ENCODE measurements around the gene SLIT3. TPM values are rescaled to one million over a fixed set of nuclear protein-coding genes. Genes with fewer than 3 reads are reported as not detected.

Gene SLIT3
- total and polyA plus RNA-seq, 2 experiments from 2014 or later = 58.4 to 96.7 TPM

DNA sequence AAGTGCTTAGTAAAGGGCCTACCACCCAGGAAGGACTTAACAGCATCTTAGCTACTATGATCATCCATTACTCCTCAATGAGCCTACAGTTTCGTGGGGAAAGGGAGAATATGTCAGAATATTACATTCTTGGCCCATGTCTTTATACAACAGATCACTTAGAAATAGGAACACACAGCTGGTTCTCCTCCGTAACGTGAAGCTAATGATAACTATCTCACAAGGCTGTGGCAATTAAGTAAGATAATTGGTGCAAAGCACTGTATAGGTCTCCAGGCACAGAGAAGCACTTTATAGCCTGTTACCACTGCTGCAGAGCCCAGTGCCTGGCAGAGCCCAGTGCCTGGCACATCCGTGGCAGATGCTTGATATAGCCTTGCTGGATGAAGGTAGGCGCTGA is 347.6 kb downstream of the SLIT3 start:
- Histone ChIP-seq H3K27ac (no peak overlapping the region), H4K20me1 (ENCODE audit: insufficient read depth, poor library complexity, severe bottlenecking) (no peaks in the 10 kb centered on the region), H3K4me1 (ENCODE audit: insufficient read depth) (peaks cover 16% of the 10 kb centered on the region), H3K79me2 (peaks cover 2% of the 10 kb centered on the region), H3K4me3 (no peak overlapping the region), H2AFZ (no peak overlapping the region), H3K36me3 (replicated peaks; ENCODE audit: insufficient read depth, low read depth) (no peaks in the 10 kb centered on the region), H3K9me3 (ENCODE audit: low read depth) (no peaks in the 10 kb centered on the region), H3K9me2 (replicated peaks; ENCODE audit: insufficient read depth) (no peaks in the 10 kb centered on the region), H3K27me3 (no peaks in the 10 kb centered on the region), H3K4me2 (no peak overlapping the region)
- WGBS (ENCODE audit: low lambda C conversion rate, missing lambda C conversion rate) = 71% methylated on average over 5 of the region's 5 CpGs
- no peak for DNase-seq (ENCODE audit: low spot score)
- TF ChIP-seq, protein P1, sequence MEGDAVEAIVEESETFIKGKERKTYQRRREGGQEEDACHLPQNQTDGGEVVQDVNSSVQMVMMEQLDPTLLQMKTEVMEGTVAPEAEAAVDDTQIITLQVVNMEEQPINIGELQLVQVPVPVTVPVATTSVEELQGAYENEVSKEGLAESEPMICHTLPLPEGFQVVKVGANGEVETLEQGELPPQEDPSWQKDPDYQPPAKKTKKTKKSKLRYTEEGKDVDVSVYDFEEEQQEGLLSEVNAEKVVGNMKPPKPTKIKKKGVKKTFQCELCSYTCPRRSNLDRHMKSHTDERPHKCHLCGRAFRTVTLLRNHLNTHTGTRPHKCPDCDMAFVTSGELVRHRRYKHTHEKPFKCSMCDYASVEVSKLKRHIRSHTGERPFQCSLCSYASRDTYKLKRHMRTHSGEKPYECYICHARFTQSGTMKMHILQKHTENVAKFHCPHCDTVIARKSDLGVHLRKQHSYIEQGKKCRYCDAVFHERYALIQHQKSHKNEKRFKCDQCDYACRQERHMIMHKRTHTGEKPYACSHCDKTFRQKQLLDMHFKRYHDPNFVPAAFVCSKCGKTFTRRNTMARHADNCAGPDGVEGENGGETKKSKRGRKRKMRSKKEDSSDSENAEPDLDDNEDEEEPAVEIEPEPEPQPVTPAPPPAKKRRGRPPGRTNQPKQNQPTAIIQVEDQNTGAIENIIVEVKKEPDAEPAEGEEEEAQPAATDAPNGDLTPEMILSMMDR (IDR thresholded peaks at IDR 0.05; ENCODE audit: poor library complexity) = no peak
- TF ChIP-seq EZH2phosphoT487 (IDR thresholded peaks at IDR 0.05; ENCODE audit: low read depth, severe bottlenecking, unreplicated experiment) = no peak
- TF ChIP-seq EZH2 (IDR thresholded peaks at IDR 0.05; ENCODE audit: borderline replicate concordance) = no peak

DNA sequence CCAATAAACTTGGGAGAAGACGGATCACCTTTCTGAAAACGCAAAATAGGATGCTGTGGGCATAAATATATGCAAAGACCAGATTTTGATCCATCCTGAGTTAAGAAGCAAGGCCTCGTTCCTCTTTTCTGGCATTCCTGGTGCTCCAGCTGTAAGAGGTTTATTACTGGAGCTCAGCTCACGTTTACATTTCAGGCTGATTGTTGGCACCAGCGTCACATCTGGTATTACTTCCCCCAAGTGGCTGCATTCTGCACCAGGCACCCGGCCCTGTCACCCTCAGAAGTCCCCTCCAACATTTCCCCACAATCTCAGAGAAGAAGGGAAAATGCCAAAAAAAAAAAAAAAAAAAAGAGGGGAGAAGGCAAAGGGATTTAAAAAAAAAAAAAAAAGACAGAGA is 348.7 kb downstream of the SLIT3 start:
- H3K4me1 ChIP-seq (ENCODE audit: insufficient read depth) = peaks cover 20% of the 10 kb centered on the region
- TF ChIP-seq EZH2phosphoT487 (IDR thresholded peaks at IDR 0.05; ENCODE audit: low read depth, severe bottlenecking, unreplicated experiment) (no peak), EZH2 (IDR thresholded peaks at IDR 0.05; ENCODE audit: borderline replicate concordance) (no peak)
- TF ChIP-seq, protein P1 (IDR thresholded peaks at IDR 0.05; ENCODE audit: poor library complexity) = no peak
- no peak overlapping the region for H3K4me3 ChIP-seq
- WGBS (ENCODE audit: low lambda C conversion rate, missing lambda C conversion rate) = 61% methylated on average over 6 of the region's 6 CpGs
- no peak overlapping the region for H3K27ac ChIP-seq
- no peaks in the 10 kb centered on the region for H3K9me2 ChIP-seq (replicated peaks; ENCODE audit: insufficient read depth)
- H3K9me3 ChIP-seq (ENCODE audit: low read depth) = no peaks in the 10 kb centered on the region
- H4K20me1 ChIP-seq (ENCODE audit: insufficient read depth, poor library complexity, severe bottlenecking) = no peaks in the 10 kb centered on the region
- peaks cover 2% of the 10 kb centered on the region for H3K79me2 ChIP-seq
- DNase-seq (ENCODE audit: low spot score) = no peak
- H2AFZ ChIP-seq = no peak overlapping the region
- H3K36me3 ChIP-seq (replicated peaks; ENCODE audit: insufficient read depth, low read depth) = no peaks in the 10 kb centered on the region
- H3K27me3 ChIP-seq = no peaks in the 10 kb centered on the region
- H3K4me2 ChIP-seq = no peak overlapping the region

DNA sequence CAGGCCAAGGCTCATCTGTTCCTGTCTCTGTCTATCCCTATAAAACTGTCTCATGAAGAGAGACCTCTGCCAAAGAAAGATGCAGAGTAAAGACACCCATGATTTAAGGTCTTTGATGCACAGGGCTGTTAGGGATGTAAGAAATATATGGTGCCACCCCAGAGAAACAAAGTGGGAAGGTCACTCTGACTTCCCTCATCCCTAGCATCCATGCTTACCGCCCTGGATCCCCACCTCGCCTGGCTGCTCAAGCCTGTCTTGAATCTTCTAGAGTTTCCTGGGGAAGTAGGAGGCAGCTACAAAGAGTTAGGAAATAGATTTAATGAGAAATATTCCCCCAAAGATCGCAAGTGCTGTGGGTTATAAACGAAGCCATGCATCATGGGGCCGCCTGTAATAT is 349.2 kb downstream of the SLIT3 start:
- 74% methylated on average over 5 of the region's 5 CpGs for WGBS (ENCODE audit: low lambda C conversion rate, missing lambda C conversion rate)
- no peak for DNase-seq (ENCODE audit: low spot score)
- H3K9me3 ChIP-seq (ENCODE audit: low read depth) = no peaks in the 10 kb centered on the region
- no peaks in the 10 kb centered on the region for H3K27me3 ChIP-seq
- peak overlapping the region; percentile 9 for H3K4me2 ChIP-seq
- no peak for TF ChIP-seq EZH2 (IDR thresholded peaks at IDR 0.05; ENCODE audit: borderline replicate concordance)
- TF ChIP-seq, protein P1 (IDR thresholded peaks at IDR 0.05; ENCODE audit: poor library complexity) = no peak
- no peak for TF ChIP-seq EZH2phosphoT487 (IDR thresholded peaks at IDR 0.05; ENCODE audit: low read depth, severe bottlenecking, unreplicated experiment)
- H3K79me2 ChIP-seq = peaks cover 2% of the 10 kb centered on the region
- no peak overlapping the region for H3K4me3 ChIP-seq
- no peaks in the 10 kb centered on the region for H4K20me1 ChIP-seq (ENCODE audit: insufficient read depth, poor library complexity, severe bottlenecking)
- no peaks in the 10 kb centered on the region for H3K9me2 ChIP-seq (replicated peaks; ENCODE audit: insufficient read depth)
- H3K36me3 ChIP-seq (replicated peaks; ENCODE audit: insufficient read depth, low read depth) = no peaks in the 10 kb centered on the region
- H3K27ac ChIP-seq = peak overlapping the region; percentile 71
- H2AFZ ChIP-seq = no peak overlapping the region
- peaks cover 20% of the 10 kb centered on the region for H3K4me1 ChIP-seq (ENCODE audit: insufficient read depth)

GRCh38 chr5:168951356-168951755 is 349.6 kb downstream of the SLIT3 start:
- no peak for DNase-seq (ENCODE audit: low spot score)
- TF ChIP-seq, protein P1 (IDR thresholded peaks at IDR 0.05; ENCODE audit: poor library complexity) = no peak
- no peak for TF ChIP-seq EZH2 (IDR thresholded peaks at IDR 0.05; ENCODE audit: borderline replicate concordance)
- no peak for TF ChIP-seq EZH2phosphoT487 (IDR thresholded peaks at IDR 0.05; ENCODE audit: low read depth, severe bottlenecking, unreplicated experiment)
- no peaks in the 10 kb centered on the region for H3K36me3 ChIP-seq (replicated peaks; ENCODE audit: insufficient read depth, low read depth)
- H2AFZ ChIP-seq = no peak overlapping the region
- WGBS (ENCODE audit: low lambda C conversion rate, missing lambda C conversion rate) = 36% methylated on average over 1 of the region's 1 CpG
- H4K20me1 ChIP-seq (ENCODE audit: insufficient read depth, poor library complexity, severe bottlenecking) = no peaks in the 10 kb centered on the region
- peak overlapping the region; percentile 9 for H3K4me2 ChIP-seq
- H3K4me1 ChIP-seq (ENCODE audit: insufficient read depth) = peaks cover 20% of the 10 kb centered on the region
- no peaks in the 10 kb centered on the region for H3K9me3 ChIP-seq (ENCODE audit: low read depth)
- H3K27me3 ChIP-seq = no peaks in the 10 kb centered on the region
- H3K9me2 ChIP-seq (replicated peaks; ENCODE audit: insufficient read depth) = no peaks in the 10 kb centered on the region
- H3K79me2 ChIP-seq = peaks cover 2% of the 10 kb centered on the region
- H3K4me3 ChIP-seq = no peak overlapping the region
- H3K27ac ChIP-seq = peak overlapping the region; percentile 71
